Measurements from ENCODE around the gene MANF.

The MANF gene

DNA sequence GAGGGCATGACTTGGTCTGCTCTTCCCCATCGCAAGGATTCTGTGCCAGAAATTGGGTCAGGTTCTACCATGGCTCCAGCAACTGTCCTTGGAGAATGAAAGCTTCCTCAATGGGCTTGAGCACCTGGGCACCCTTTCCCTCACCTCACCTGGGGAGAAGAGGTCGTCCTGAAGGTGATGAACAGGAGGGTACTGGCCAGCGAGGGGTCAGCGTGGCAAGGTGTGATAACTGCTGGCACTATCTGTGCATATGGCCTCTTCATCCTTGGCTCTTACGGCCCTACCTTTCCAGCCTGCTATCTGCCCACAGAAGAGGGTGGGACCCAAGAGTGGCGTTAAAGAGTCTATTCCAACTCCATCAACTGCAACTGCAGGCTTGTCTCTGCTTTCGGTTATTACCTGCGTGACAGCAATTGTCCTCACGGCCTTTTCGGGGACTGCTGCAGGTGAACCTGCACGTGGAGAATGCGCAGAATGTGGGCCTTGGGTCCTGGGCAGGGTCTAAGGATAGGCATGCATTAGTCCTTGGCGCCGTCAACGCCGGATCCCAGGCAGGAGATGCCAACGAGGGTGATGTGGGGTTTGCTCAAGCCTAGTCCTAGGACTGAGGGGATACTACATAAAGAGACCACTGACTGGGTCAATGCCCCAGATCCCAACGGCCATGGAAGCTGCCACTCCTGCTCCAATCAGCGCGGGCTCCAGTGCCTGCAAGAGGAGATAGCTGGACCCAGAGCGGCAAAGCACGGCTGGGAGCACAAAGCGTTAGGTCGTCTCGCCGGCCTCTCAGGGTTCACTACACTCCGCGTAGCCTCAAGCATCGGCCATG is 5.4 kb downstream of the MANF start:
- DNase-seq: no peak

DNA sequence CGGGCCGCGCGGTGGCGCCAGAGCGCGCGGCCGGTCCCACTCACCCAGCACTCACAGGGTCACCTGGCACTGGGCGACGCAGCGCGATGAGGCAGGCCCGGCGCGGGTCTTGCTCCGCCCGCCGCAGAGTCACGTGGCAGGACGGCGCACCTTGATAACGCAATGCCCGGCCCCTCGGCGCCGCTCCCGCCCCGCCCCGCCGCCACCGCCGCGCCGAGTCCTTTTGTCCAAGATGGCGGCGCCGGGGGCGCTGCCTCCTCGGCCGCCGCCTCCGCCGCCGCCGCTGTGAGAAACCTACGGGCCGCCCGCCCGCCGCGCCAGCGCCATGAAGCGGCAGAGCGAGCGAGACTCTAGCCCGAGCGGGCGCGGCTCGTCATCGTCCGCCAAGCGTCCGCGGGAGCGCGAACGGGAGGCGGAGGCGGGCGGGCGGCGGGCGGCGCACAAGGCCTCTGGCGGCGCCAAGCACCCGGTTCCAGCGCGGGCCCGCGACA is 6.0 kb downstream of the MANF start, which contains the start of gene RBM15B:
RBM15B (plus strand) TSS at position 211 of the 491 bp plus-strand sequence; CDS start at position 326, 115 bp downstream.
- DNase-seq: peak; percentile 47 to 92

DNA sequence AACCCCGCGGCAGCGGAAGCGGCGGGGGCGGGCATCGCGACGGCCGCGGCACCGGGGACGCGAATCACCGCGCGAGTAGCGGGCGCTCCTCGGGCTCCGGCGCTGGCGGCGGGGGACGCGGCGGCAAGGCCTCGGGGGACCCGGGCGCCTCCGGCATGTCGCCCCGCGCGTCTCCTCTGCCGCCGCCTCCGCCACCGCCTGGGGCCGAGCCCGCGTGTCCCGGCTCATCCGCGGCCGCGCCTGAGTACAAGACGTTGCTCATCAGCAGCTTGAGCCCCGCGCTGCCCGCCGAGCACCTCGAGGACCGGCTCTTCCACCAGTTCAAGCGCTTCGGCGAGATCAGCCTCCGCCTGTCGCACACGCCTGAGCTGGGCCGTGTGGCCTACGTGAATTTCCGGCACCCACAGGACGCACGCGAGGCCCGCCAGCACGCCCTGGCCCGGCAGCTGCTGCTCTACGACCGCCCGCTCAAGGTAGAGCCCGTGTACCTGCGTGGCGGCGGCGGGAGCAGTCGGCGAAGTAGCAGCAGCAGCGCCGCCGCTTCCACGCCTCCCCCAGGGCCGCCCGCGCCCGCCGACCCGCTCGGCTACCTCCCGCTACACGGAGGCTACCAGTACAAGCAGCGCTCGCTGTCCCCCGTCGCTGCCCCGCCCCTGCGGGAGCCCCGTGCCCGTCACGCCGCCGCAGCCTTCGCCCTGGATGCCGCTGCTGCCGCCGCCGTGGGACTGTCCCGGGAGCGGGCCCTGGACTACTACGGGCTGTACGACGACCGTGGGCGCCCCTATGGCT is 6.7 kb downstream of the MANF start:
- no peak for DNase-seq

DNA sequence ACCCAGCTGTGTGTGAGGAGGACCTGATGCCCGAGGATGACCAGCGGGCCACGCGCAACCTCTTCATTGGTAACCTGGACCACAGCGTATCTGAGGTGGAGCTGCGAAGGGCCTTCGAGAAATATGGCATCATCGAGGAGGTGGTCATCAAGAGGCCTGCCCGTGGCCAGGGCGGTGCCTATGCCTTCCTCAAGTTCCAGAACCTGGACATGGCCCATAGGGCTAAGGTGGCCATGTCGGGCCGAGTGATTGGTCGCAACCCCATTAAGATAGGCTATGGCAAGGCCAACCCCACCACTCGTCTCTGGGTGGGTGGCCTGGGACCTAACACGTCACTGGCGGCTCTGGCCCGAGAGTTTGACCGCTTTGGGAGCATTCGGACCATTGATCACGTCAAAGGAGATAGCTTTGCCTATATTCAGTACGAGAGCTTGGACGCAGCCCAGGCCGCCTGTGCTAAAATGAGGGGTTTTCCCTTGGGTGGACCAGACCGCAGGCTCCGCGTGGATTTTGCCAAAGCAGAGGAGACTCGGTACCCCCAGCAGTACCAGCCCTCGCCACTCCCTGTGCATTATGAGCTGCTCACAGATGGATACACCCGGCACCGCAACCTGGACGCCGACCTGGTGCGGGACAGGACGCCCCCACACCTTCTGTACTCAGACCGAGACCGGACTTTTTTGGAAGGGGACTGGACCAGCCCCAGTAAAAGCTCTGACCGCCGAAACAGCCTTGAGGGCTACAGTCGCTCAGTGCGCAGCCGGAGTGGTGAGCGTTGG is 7.5 kb downstream of the MANF start:
- DNase-seq: no peak

DNA sequence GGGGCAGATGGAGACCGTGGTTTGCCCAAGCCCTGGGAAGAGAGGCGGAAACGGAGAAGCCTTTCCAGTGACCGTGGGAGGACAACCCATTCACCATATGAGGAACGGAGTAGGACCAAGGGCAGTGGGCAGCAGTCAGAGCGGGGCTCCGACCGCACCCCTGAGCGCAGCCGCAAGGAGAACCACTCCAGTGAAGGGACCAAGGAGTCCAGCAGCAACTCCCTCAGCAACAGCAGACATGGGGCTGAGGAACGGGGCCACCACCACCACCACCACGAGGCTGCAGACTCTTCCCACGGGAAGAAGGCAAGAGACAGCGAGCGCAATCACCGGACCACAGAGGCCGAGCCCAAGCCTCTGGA is 8.0 kb downstream of the MANF start:
- no peak for DNase-seq

DNA sequence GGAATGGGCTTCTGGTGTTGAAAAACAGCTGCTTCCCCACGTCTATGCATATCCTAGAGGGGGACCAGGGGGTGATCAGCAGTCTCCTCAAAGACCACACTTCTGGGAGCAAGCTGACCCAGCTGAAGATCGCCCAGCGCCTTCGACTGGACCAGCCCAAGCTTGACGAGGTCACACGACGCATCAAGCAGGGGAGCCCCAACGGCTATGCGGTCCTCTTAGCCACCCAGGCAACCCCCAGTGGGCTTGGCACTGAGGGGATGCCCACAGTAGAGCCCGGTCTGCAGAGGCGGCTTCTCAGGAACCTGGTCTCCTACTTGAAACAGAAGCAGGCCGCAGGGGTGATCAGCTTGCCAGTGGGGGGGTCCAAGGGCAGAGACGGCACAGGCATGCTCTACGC is 8.5 kb downstream of the MANF start:
- no peak for DNase-seq

DNA sequence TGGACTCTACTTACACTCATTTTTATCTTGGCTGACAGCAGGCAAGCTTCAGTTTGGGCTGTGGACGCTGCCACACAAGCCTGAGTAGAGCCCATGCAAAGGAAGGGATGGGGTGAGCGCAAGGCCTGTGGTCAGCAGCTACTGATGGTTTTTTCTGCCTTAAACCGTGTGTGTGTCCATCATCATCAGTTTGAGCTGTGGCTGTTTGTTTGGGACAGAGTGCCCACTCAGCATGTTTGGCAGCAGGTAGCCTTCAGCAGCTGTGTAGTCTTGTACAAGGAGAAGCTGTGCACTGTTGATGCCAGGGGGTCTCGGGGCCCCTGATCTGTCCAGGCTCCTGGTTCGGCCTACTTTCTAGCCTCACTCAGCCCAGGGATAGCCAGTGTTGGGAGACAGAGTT is 9.4 kb downstream of the MANF start:
- no peak for DNase-seq

DNA sequence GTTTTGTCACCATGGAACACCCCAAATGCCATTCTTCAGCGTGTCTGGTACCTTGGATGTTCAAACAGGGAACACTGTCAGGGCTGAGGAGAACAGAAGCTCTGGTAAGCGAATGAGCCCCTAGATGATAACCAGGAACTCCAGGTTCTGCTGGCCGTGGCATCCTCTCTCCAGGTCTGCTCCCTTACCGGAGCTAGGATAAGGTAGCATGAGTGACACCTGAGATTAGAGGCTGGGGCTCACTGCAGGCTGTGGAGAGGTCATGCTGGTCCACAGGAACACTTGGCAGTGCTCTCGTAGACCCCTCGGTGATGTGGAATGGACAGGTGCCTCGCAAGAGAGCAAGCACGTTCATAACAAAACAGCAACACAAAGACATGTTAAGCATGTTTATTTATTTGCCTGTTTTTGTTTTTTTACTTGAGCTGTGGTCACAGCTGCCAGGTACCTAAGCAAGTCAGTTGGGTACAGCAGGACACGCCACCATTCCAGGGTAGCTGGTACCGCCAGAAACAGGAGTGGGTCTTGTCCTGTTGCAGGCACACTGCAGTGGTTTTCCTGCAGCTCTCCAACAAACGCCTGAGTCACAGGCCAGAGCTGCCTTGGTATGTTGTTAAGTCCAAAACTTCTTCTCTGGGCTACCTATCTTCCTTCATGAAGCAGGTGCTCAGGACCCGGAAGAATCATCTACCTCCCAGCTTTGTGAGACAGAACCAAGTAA is 10.6 kb downstream of the MANF start:
- DNase-seq: no peak

DNA sequence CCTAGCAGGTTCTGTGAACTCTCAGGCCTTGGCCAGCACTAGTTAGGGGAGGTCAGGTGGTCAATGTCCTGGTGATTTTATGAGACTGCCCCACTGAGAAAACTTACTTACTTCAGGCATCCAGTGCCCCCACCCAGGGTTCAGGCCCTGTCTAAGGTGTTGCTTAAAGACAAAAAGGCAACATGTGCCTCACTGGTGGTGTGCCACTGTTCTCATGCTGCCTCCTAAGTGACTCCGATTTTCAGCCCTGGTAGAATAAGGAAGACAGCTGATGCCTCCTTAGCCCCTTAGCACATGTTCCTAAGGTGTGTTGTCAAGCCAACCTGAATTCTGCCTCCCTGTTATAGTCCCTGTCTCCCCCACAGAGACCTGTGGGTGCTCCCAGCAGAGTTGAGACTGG is 11.3 kb downstream of the MANF start:
- no peak for DNase-seq

DNA sequence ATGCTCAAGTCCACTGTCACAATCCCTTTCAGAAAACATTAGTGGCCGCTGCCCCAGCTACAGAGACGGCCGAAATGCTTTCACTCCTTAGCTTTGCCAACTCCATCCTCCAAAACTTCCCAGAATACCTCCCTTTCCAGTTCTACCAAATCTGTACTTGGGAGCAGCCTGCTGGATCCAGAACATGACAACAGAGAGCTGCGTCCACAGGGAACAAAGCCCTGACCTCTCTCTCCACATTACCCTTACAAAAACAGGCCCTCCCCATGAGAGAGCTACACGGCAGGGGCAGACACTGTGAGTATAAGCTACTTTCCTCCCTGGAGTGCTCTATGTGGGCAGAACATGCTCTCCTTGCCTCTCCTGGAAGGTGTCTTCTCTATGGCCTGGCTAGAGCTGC is 12.3 kb downstream of the MANF start:
- DNase-seq: no peak

DNA sequence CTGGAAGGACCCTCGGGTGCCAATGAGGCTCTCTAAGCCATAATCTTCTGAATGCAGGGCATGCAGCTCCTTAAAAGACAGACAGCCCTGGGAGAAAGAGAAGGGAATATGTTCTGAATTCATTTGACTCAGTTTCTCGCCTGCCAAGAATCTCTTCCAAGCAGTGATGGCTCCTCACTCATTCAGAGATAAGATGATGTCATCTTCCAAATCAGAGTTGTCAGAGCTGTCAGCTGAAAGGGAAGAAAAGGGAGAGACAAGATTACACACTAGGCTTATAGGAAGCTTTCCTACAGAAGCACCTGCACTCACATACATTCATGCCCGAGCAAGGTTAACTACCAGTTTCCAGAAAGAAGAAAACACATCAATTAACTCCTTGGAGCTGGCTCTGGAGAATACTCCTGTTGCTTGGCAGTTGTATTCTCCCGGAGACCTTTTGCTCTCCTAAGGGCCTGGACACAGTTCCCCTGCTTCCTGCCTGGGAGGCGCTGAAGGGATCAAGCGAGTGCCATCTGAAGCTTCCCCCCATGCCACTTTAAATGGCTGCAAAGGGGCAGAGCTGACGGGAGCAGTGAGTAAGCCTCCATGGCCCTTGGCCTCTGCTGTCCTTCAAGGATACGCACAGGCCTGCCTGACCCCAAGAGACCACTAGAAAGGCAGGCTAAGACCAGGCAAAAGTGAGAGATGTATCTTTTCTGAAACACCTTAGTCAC is 13.7 kb downstream of the MANF start:
- DNase-seq: no peak

DNA sequence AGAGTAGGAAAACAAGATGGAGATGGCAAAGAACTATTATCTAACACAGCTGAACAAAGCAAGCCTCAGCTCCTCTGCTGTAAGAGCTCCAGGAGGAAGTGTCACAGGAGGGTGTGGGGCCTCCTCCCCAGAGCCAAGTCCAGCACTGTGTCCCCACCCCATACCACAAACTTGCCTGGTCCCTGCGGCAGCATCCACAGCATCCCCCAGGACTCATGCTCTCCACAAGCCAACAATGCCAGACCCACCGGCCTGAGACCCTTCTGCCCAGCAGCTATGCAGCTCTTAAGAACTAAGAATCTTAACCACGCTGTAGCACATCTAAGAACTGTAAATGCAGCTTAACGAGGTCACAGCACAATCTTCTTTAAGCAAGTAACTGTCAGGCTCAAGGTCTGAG is 15.1 kb downstream of the MANF start:
- no peak for DNase-seq

DNA sequence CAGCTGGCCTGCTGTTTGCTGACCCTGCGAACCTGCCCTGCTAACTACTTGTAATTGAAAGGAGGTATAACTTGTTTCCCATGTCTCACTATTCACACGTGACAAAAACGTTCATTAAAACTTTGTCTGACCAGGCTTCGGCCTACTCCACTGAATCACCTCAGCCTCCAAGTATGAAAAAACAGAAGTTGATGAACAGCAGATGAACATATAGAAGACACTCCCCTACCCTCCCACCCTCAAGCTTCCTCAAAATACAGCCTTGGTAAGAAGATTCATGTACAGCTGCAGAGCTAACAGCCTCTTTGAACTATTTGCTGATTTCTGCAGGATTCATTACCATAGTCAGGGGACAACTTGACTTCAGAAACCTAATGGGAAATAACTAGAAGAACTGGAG is 16.6 kb downstream of the MANF start:
- no peak for DNase-seq

DNA sequence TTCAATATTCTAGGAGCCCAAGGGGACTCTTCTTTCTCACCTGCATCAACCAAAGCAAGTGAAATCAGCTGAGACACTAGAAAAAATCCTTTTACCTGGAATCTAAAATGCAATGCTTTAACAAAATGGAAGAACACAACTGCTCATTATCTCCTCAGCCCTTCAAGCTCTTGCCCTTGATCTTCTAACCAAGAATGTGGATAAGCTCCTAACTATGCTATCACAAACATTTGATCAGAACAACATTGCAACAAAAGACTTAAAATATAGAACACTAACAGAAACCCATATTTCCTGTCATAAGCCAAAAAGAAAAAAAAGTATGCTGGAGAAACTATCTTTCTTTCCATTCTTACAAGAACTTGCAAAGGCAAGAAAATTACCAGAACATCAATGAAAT is 18.6 kb downstream of the MANF start:
- DNase-seq: no peak

DNA sequence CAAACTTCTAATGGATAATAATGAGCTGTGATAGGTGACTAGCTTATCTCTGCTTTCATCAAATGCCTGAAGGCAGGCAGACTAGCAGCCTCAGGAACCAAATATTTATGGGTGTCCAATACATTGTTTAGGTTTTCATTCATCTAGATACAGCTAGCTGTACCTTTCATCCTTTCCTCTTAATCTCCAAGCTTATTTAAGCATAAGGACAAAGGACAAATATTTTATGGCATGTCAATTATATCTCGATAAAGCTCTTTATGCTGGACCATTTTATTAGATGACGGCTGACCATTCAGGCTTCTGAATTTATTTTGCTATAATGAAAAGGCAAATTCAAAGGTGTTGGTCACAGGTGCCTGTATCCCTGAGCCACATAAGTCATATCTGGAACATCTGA is 22.9 kb downstream of the MANF start:
- DNase-seq: no peak

DNA sequence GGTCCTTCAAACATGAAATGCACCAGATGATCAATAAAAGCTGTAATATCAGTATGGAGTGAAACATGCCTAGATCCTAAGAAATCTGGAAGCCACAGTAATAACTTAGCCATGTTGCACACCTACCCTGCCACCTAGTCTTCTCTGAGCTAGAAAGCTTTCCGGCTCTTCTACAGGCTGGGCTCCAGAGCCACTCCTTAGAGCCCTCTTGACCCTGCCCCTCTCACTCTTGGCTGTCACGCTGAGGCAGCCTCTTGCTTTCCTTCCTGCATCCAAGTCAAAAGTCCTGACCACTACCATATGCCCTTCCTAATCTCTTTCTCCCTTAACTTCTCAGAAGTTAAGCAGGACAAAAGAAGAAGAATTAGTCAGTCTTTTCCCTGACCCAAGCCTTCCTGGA is 23.7 kb downstream of the MANF start:
- no peak for DNase-seq

DNA sequence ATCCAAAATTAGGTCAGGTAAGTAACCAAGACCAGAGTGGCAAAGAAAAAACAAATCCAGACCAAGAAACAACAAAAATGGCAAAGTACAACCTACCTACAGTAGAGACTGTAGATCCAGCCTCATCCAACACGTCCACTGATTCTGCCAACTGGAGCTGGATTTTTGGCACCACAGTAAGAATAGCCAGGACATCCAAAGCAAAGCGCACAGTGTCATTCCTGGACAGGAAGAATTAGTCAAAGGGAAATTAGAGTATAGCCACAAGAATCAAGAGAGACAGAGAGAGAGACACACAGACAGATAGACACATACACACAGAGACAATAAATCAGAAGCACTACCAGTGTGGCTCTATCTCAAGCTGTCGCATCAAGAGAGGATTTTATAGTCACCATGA is 37.1 kb downstream of the MANF start:
- no peak for DNase-seq

DNA sequence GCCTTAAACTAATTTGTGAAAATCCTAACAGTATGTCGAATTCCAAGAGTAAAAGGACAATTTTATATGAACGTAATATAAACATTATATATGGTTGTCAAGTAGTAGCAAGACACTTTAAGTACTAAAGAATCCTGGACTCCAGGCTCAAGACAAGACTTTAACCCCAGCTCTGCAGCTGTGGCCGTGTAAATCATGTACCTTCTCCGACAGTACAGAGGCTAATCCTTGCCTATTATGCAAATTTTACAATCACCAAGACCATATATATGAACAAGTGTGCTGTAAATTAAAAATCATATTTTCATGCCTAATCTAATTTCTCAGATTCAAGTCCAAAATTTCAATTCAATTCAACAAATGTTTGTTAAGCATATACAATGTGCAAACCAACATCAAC is 41.8 kb downstream of the MANF start:
- DNase-seq: no peak

DNA sequence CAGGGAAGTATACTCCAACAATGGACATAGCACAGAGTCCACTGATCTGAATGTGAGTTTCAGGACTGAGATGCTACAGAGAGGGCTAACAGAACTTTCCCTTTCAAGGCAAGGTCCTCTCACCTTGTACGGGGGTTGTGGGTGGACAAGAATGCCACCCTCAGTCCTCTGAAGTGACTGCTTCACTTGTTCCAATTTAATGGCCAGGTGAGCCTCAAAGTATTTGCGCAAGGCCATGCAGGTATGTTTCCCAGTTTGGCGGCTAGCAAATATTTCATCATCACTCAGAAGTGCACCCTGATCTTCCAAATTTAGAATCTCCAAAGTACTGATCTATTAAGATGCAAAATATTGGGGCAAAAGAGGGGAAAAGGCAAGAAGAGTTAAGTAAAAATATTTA is 44.0 kb downstream of the MANF start:
- DNase-seq: no peak

DNA sequence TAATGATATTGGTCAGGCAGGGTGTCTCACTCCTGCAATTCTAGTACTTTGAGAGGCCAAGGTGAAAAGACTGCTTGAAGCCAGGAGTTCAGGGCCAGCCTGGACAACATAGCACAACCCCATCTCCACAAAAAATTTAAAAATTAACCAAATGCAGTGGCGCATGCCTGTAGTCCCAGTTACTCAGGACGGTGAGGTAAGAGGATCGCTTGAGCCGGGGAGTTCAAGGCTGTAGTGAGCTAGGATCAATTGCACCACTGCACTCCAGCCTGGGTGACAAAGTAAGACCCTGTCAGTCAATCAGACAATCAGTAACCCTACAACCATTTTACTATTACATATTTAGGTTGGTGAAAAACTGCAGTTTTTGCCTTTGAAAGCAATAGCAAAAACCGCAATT is 49.0 kb downstream of the MANF start:
- DNase-seq: no peak

DNA sequence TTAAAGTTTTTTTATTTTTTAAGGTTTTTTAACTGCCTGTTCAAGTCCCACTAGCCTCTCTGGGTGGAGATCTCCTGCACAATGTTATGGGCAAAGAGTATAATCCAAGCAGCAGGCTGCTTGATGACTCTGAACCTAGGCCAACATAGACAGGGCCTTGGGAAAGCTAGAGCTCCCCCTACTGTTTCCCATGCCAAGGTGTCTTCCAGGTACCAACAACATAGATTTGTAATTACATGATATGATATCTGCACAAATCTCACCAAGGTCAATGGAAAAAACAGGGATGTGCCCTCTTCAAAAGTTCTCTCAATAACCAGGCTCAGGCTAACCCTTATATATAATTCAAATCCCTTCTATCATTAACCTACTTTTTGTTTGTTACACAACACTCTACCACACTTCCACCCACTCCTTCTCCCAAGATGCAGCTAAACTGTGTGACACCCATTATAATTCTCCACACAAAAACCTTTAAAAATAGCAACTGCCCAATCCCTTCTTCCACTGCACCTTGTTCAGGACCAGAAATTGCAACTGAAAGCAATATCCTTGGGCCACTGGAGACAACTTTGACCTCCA is 49.7 kb downstream of the MANF start:
- peak in 1 of 2 experiments; percentile 33 for DNase-seq
